ENCODE measurements around the gene CHD6. TPM values are rescaled to one million over a fixed set of nuclear protein-coding genes. Genes with fewer than 3 reads are reported as not detected.

The CHD6 gene
- total and polyA plus RNA-seq, 5 experiments from 2014 or later = 44.3 to 96.1 (median 57.4) TPM

GRCh38 chr20:41619360-41620100 is 1.4 kb upstream of the CHD6 start:
- H3K4me3 Mint-ChIP-seq = peak overlapping the region; percentile 74 to 97 (median 83)
- peaks cover 15 to 41% (median 36%) of the 10 kb centered on the region in 4 donors for H3K4me1 Mint-ChIP-seq
- H3K27ac Mint-ChIP-seq = peak overlapping the region in 9 of 10 donors; percentile 39 to 85 (median 76)
- POLR2A ChIA-PET = interaction anchor here (1.6 to 2.6 kb wide), 2 partner anchors 74 to 481 kb away, joined by 5 to 45 read pairs; partner anchors contain the start of gene PLCG1
- ATAC-seq (no peak), DNase-seq (peak in 1 of 10 donors; percentile 5)
- no peaks in the 10 kb centered on the region for H3K9me3 Mint-ChIP-seq
- H3K27me3 Mint-ChIP-seq = no peaks in the 10 kb centered on the region
- H3K36me3 Mint-ChIP-seq = no peaks in the 10 kb centered on the region

- ATAC-seq (no peak), DNase-seq (no peak)
- H3K4me3 Mint-ChIP-seq = peak overlapping the region; percentile 74 to 97 (median 83)
- H3K36me3 Mint-ChIP-seq = no peaks in the 10 kb centered on the region
- peaks cover 15 to 46% (median 41%) of the 10 kb centered on the region in 4 donors for H3K4me1 Mint-ChIP-seq
- peak overlapping the region in 9 of 10 donors; percentile 39 to 85 (median 76) for H3K27ac Mint-ChIP-seq
- no peaks in the 10 kb centered on the region for H3K27me3 Mint-ChIP-seq
- POLR2A ChIA-PET = interaction anchor here (0.8 to 2.6 kb wide), 7 partner anchors 30 to 591 kb away, joined by 3 to 45 read pairs (median 3); partner anchors contain the start of genes PLCG1 and TOP1
- H3K9me3 Mint-ChIP-seq = no peaks in the 10 kb centered on the region
Observed at GRCh38 chr20:41618807-41619311, 682 bp upstream of the CHD6 start.

- Mint-ChIP-seq H3K9me3 (no peaks in the 10 kb centered on the region), H3K4me3 (peak overlapping the region; percentile 81 to 98 (median 95)), H3K27me3 (no peaks in the 10 kb centered on the region), H3K4me1 (peaks cover 21 to 58% (median 51%) of the 10 kb centered on the region in 4 donors), H3K27ac (peak overlapping the region; percentile 51 to 96 (median 92)), H3K36me3 (no peaks in the 10 kb centered on the region)
- DNase-seq (peak; percentile 42 to 80 (median 62)), ATAC-seq (peak; percentile 13 to 29)
- POLR2A ChIA-PET = interaction anchor here (0.9 to 2.6 kb wide), 6 partner anchors 20 to 460 kb away, joined by 3 to 45 read pairs (median 4); no protein-coding TSS in a partner anchor
Observed at GRCh38 chr20:41617059-41617901, 897 bp downstream of the CHD6 start.

- H3K9me3 Mint-ChIP-seq = no peaks in the 10 kb centered on the region
- H3K4me3 Mint-ChIP-seq = peak overlapping the region; percentile 81 to 98 (median 95)
- peak overlapping the region in 4 of 10 donors; percentile 14 to 95 (median 60) for H3K27ac Mint-ChIP-seq
- ATAC-seq (no peak), DNase-seq (no peak)
- H3K4me1 Mint-ChIP-seq = peaks cover 21 to 65% (median 59%) of the 10 kb centered on the region in 4 donors
- H3K36me3 Mint-ChIP-seq = no peaks in the 10 kb centered on the region
- POLR2A ChIA-PET = interaction anchor here (0.6 kb wide), 1 partner anchor 44 kb away, joined by 3 read pairs; no protein-coding TSS in a partner anchor
- H3K27me3 Mint-ChIP-seq = no peaks in the 10 kb centered on the region
Observed at GRCh38 chr20:41616228-41616627, 1.9 kb downstream of the CHD6 start.

GRCh38 chr20:41615676-41616075 is 2.5 kb downstream of the CHD6 start:
- DNase-seq (no peak), ATAC-seq (no peak)
- Mint-ChIP-seq H3K27ac (peak overlapping the region in 2 of 10 donors; percentile 35 to 75), H3K4me1 (peaks cover 21 to 66% (median 60%) of the 10 kb centered on the region in 4 donors), H3K9me3 (no peaks in the 10 kb centered on the region), H3K4me3 (peak overlapping the region in 9 of 10 donors; percentile 38 to 94 (median 56)), H3K36me3 (no peaks in the 10 kb centered on the region), H3K27me3 (no peaks in the 10 kb centered on the region)
- POLR2A ChIA-PET = interaction anchor here (0.6 kb wide), 1 partner anchor 44 kb away, joined by 3 read pairs; no protein-coding TSS in a partner anchor

- peak overlapping the region in 1 of 10 donors; percentile 35 for H3K27ac Mint-ChIP-seq
Observed at GRCh38 chr20:41615110-41615509, 3.1 kb downstream of the CHD6 start.

GRCh38 chr20:41613321-41613720 is 4.9 kb downstream of the CHD6 start:
- Mint-ChIP-seq H3K4me1 (peaks cover 31 to 78% (median 71%) of the 10 kb centered on the region in 4 donors), H3K27ac (no peak overlapping the region)

More at GRCh38 chr20:41615110-41615509, 3.1 kb downstream of the CHD6 start:
- no peaks in the 10 kb centered on the region for H3K9me3 Mint-ChIP-seq
- ATAC-seq = no peak
- no peaks in the 10 kb centered on the region for H3K36me3 Mint-ChIP-seq
- DNase-seq = no peak
- H3K4me1 Mint-ChIP-seq = peaks cover 21 to 69% (median 63%) of the 10 kb centered on the region in 4 donors
- H3K4me3 Mint-ChIP-seq = peak overlapping the region in 6 of 10 donors; percentile 12 to 94 (median 52)
- H3K27me3 Mint-ChIP-seq = no peaks in the 10 kb centered on the region
- POLR2A ChIA-PET = no interaction called here

GRCh38 chr20:41609474-41609873 is 8.7 kb downstream of the CHD6 start:
- peaks cover 0 to 14% (median 7%) of the 10 kb centered on the region in 3 donors for H3K36me3 Mint-ChIP-seq
- no peak for ATAC-seq
- peak overlapping the region in 3 of 10 donors; percentile 8 to 17 (median 8) for H3K4me3 Mint-ChIP-seq
- H3K27ac Mint-ChIP-seq = peak overlapping the region in 2 of 10 donors; percentile 11 to 43
- peaks cover 0 to 4% (median 0%) of the 10 kb centered on the region in 9 donors for H3K9me3 Mint-ChIP-seq
- POLR2A ChIA-PET = interaction anchor here (0.7 kb wide), 2 partner anchors 12 to 413 kb away, joined by 3 to 4 read pairs; no protein-coding TSS in a partner anchor
- H3K27me3 Mint-ChIP-seq = no peaks in the 10 kb centered on the region
- H3K4me1 Mint-ChIP-seq = peaks cover 26 to 74% (median 69%) of the 10 kb centered on the region in 4 donors
- DNase-seq = no peak

More at GRCh38 chr20:41613321-41613720, 4.9 kb downstream of the CHD6 start:
- Mint-ChIP-seq H3K9me3 (no peaks in the 10 kb centered on the region), H3K27me3 (no peaks in the 10 kb centered on the region), H3K36me3 (no peaks in the 10 kb centered on the region), H3K4me3 (peak overlapping the region in 1 of 10 donors; percentile 62)
- ATAC-seq = no peak
- DNase-seq = no peak
- POLR2A ChIA-PET = no interaction called here

GRCh38 chr20:41608606-41609005 is 9.6 kb downstream of the CHD6 start:
- Mint-ChIP-seq H3K4me3 (peak overlapping the region in 6 of 10 donors; percentile 7 to 43 (median 18)), H3K9me3 (peaks cover 0 to 4% (median 0%) of the 10 kb centered on the region in 9 donors), H3K27ac (peak overlapping the region in 5 of 10 donors; percentile 16 to 87 (median 24)), H3K4me1 (peaks cover 27 to 73% (median 70%) of the 10 kb centered on the region in 4 donors), H3K27me3 (no peaks in the 10 kb centered on the region), H3K36me3 (peaks cover 0 to 16% (median 7%) of the 10 kb centered on the region in 3 donors)
- DNase-seq (no peak), ATAC-seq (no peak)
- POLR2A ChIA-PET = interaction anchor here (0.6 kb wide), 1 partner anchor 104 kb away, joined by 3 read pairs; no protein-coding TSS in a partner anchor

GRCh38 chr20:41607791-41608190 is 10.4 kb downstream of the CHD6 start:
- peaks cover 0 to 16% (median 7%) of the 10 kb centered on the region in 3 donors for H3K36me3 Mint-ChIP-seq
- H3K4me3 Mint-ChIP-seq = no peak overlapping the region
- peaks cover 22 to 73% (median 64%) of the 10 kb centered on the region in 4 donors for H3K4me1 Mint-ChIP-seq
- H3K9me3 Mint-ChIP-seq = peaks cover 0 to 4% (median 0%) of the 10 kb centered on the region in 9 donors
- no peak for DNase-seq
- H3K27me3 Mint-ChIP-seq = no peaks in the 10 kb centered on the region
- H3K27ac Mint-ChIP-seq = peak overlapping the region in 2 of 10 donors; percentile 16 to 39
- ATAC-seq = no peak
- POLR2A ChIA-PET = no interaction called here

GRCh38 chr20:41604002-41604401 is 14.2 kb downstream of the CHD6 start:
- POLR2A ChIA-PET = no interaction called here
- H3K4me1 Mint-ChIP-seq = peaks cover 25 to 56% (median 45%) of the 10 kb centered on the region in 4 donors

More at GRCh38 chr20:41604002-41604401, 14.2 kb downstream of the CHD6 start:
- Mint-ChIP-seq H3K27me3 (no peaks in the 10 kb centered on the region), H3K36me3 (peaks cover 17 to 46% (median 37%) of the 10 kb centered on the region in 3 donors), H3K9me3 (peaks cover 11 to 36% (median 28%) of the 10 kb centered on the region in 9 donors), H3K27ac (peak overlapping the region in 1 of 10 donors; percentile 29), H3K4me3 (peak overlapping the region in 1 of 10 donors; percentile 24)
- DNase-seq (no peak), ATAC-seq (no peak)
